Ascending aorta (tissue), 2 donors: ENCODE measurements around the gene SFRP5. TPM values are rescaled to one million over a fixed set of nuclear protein-coding genes. Genes with fewer than 3 reads are reported as not detected.

Source experiments
- DNase-seq, 2 donors: peaks; one replicate each; pipeline ENCODE4 v3.0.0-alpha.2; 2019; ENCODE audit warnings: low spot score in 2 of 2
- H3K27ac ChIP-seq, 2 donors: fragments of 200-600 bp; sonication (generic); one replicate each; pipeline ENCODE4 v1.5.1; 2016 to 2017; ENCODE audit warnings: mild to moderate bottlenecking in 1 of 2
- H3K27me3 ChIP-seq: fragments of 200-600 bp; sonication (generic); one replicate; pipeline ENCODE4 v1.5.1; 2017
- H3K36me3 ChIP-seq, 2 donors: fragments of 200-600 bp; sonication (generic); one replicate each; pipeline ENCODE4 v1.5.1; 2016
- H3K4me1 ChIP-seq, 2 donors: fragments of 200-600 bp; sonication (generic); one replicate each; pipeline ENCODE4 v1.5.1; 2016 to 2017; ENCODE audit warnings: mild to moderate bottlenecking in 1 of 2
- H3K4me3 ChIP-seq, 2 donors: fragments of 200-600 bp; sonication (generic); one replicate each; pipeline ENCODE4 v1.5.1; 2016 to 2017; ENCODE audit warnings: mild to moderate bottlenecking in 1 of 2
- H3K9me3 ChIP-seq, 2 donors: fragments of 200-600 bp; sonication (generic); one replicate each; pipeline ENCODE4 v1.5.1; 2016
- CTCF ChIP-seq, 3 experiments: fragments of 200-600 bp in 2 of 3; fragments of 450-650 bp in 1 of 3; sonication (generic) in 2 of 3; IDR thresholded peaks; one replicate each; pipeline ENCODE4 v1.5.1; 2016 to 2019; ENCODE audit warnings: antibody characterized with exemption in 3 of 3, mild to moderate bottlenecking in 1 of 3, moderate library complexity in 1 of 3
- intact Hi-C: fragments of 100-400 bp; cut with DNase I; formaldehyde crosslinking; loops from one replicate; pipeline ENCODE4 v1.15.1; 2023
- total RNA-seq: library from RNA; depleted of rRNA; stranded (reverse); fragments of >200 nt; gene quantifications from one replicate; pipeline ENCODE4 v1.1.0, GENCODE V29; 2016

SFRP5 gene
- total RNA-seq, 1 donor from 2014 or later, result not detected

- no peak for TF ChIP-seq CTCF (IDR thresholded peaks at IDR 0.05)
- H3K27ac ChIP-seq, result no peak overlapping the region
- H3K9me3 ChIP-seq, result no peaks in the 10 kb centered on the region
- intact Hi-C loops, result no loop called here
- DNase-seq, result no peak
- H3K4me3 ChIP-seq, result no peak overlapping the region
- H3K27me3 ChIP-seq, result no peaks in the 10 kb centered on the region
- no peaks in the 10 kb centered on the region for H3K36me3 ChIP-seq
- no peaks in the 10 kb centered on the region for H3K4me1 ChIP-seq
Measured at GRCh38 chr10:97813311-97813710, 41.5 kb upstream of the SFRP5 start.

GRCh38 chr10:97812696-97813095, 40.9 kb upstream of the SFRP5 start:
- DNase-seq, result no peak
- Histone ChIP-seq H3K4me3 (no peak overlapping the region), H3K27ac (no peak overlapping the region), H3K36me3 (no peaks in the 10 kb centered on the region), H3K9me3 (no peaks in the 10 kb centered on the region), H3K27me3 (no peaks in the 10 kb centered on the region), H3K4me1 (no peaks in the 10 kb centered on the region)
- intact Hi-C loops, result no loop called here
- no peak for TF ChIP-seq CTCF (IDR thresholded peaks at IDR 0.05)

- intact Hi-C loops, result no loop called here
Measured at GRCh38 chr10:97811958-97812357, 40.2 kb upstream of the SFRP5 start.

GRCh38 chr10:97810446-97810845, 38.6 kb upstream of the SFRP5 start:
- no peaks in the 10 kb centered on the region for H3K9me3 ChIP-seq
- no peak overlapping the region for H3K4me3 ChIP-seq
- no peaks in the 10 kb centered on the region for H3K27me3 ChIP-seq
- H3K4me1 ChIP-seq, result no peaks in the 10 kb centered on the region
- no peak overlapping the region for H3K27ac ChIP-seq
- intact Hi-C loops, result no loop called here
- no peaks in the 10 kb centered on the region for H3K36me3 ChIP-seq
- TF ChIP-seq CTCF (IDR thresholded peaks at IDR 0.05), result no peak
- DNase-seq, result no peak

More at GRCh38 chr10:97811958-97812357, 40.2 kb upstream of the SFRP5 start:
- no peaks in the 10 kb centered on the region for H3K27me3 ChIP-seq
- H3K36me3 ChIP-seq, result no peaks in the 10 kb centered on the region
- no peaks in the 10 kb centered on the region for H3K4me1 ChIP-seq
- H3K27ac ChIP-seq, result no peak overlapping the region
- H3K9me3 ChIP-seq, result no peaks in the 10 kb centered on the region
- H3K4me3 ChIP-seq, result no peak overlapping the region
- TF ChIP-seq CTCF (IDR thresholded peaks at IDR 0.05), result no peak
- DNase-seq, result no peak

- Histone ChIP-seq H3K36me3 (no peaks in the 10 kb centered on the region), H3K4me3 (no peak overlapping the region), H3K27ac (no peak overlapping the region), H3K9me3 (no peaks in the 10 kb centered on the region), H3K27me3 (no peaks in the 10 kb centered on the region), H3K4me1 (no peaks in the 10 kb centered on the region)
- intact Hi-C loops, result no loop called here
- DNase-seq, result no peak
- no peak for TF ChIP-seq CTCF (IDR thresholded peaks at IDR 0.05)
Measured at GRCh38 chr10:97805949-97806348, 34.1 kb upstream of the SFRP5 start.
